Measurements from ENCODE around the gene PKN1. TPM values are rescaled to one million over a fixed set of nuclear protein-coding genes. Genes with fewer than 3 reads are reported as not detected.
A peak's percentile ranks its signal among the peaks of the same experiment; 100 is the strongest.

PKN1 gene
- total RNA-seq, 4 donors from 2014 or later, result 73.9 to 150 (median 118) TPM

GRCh38 chr19:14477418-14478112, 44.5 kb downstream of the PKN1 start:
- 55 to 63% methylated on average over 10 of the region's 10 CpGs for WGBS, 2 donors
- Histone ChIP-seq H3K27me3 (peaks cover 0 to 30% of the 10 kb centered on the region in 2 donors), H3K27ac (peak overlapping the region in 2 of 4 donors; percentile 33 to 67), H3K36me3 (peaks cover 0 to 55% (median 4%) of the 10 kb centered on the region in 3 donors), H3K9me3 (no peaks in the 10 kb centered on the region), H3K4me3 (no peak overlapping the region), H3K4me1 (peaks cover 0 to 56% (median 20%) of the 10 kb centered on the region in 4 donors)
- DNase-seq (ENCODE audit: low spot score in 2 of 2), result no peak
- TF ChIP-seq POLR2A (IDR thresholded peaks at IDR 0.05), result no peak
- TF ChIP-seq CTCF (IDR thresholded peaks at IDR 0.05), result no peak
- TF ChIP-seq EP300 (IDR thresholded peaks at IDR 0.05), result no peak

DNA sequence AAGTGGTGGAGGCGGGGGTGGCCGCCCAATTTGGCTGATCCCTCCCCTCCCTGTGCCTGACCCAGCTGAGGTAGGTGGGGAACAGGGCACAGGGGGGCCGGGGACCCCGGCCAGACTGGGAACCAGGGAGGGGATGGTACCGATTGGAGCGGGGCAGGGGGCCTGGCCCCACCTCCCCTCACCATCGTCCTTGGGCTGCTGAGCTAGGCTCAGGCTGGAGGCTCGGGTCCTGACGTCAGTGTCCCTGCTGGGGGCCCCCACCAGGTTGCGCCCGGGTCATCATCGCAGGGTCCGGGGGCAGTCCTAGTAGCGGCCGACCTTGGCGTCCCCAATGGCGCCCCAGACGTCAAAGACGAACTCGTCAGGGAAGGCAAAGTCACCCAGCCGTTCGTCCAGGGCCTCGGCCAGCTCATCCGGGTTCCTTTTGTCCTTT, 45.0 kb downstream of the PKN1 start:
- Histone ChIP-seq H3K36me3 (peaks cover 0 to 61% (median 4%) of the 10 kb centered on the region in 3 donors), H3K4me1 (peaks cover 0 to 50% (median 17%) of the 10 kb centered on the region in 4 donors)
- 72% methylated on average over 22 to 24 of the region's 24 CpGs for WGBS, 2 donors

GRCh38 chr19:14479309-14479974, 46.3 kb downstream of the PKN1 start:
- H3K27me3 ChIP-seq, result peaks cover 0 to 18% of the 10 kb centered on the region in 2 donors
- DNase-seq (ENCODE audit: low spot score in 2 of 2), result no peak
- peak overlapping the region in 1 of 4 donors; percentile 26 for H3K27ac ChIP-seq
- H3K4me1 ChIP-seq, result peaks cover 0 to 38% (median 11%) of the 10 kb centered on the region in 4 donors
- peaks cover 0 to 74% (median 4%) of the 10 kb centered on the region in 3 donors for H3K36me3 ChIP-seq
- WGBS, 2 donors, result 89 to 90% methylated on average over 14 of the region's 14 CpGs
- TF ChIP-seq EP300 (IDR thresholded peaks at IDR 0.05), result no peak
- no peak for TF ChIP-seq CTCF (IDR thresholded peaks at IDR 0.05)
- TF ChIP-seq POLR2A (IDR thresholded peaks at IDR 0.05), result no peak
- H3K9me3 ChIP-seq, result no peaks in the 10 kb centered on the region
- no peak overlapping the region for H3K4me3 ChIP-seq

More for the DNA sequence above, 45.0 kb downstream of the PKN1 start:
- TF ChIP-seq EP300 (IDR thresholded peaks at IDR 0.05) (no peak), POLR2A (IDR thresholded peaks at IDR 0.05) (no peak), CTCF (IDR thresholded peaks at IDR 0.05) (no peak)
- H3K9me3 ChIP-seq, result no peaks in the 10 kb centered on the region
- H3K27me3 ChIP-seq, result peaks cover 0 to 25% of the 10 kb centered on the region in 2 donors
- peak overlapping the region in 2 of 4 donors; percentile 33 to 67 for H3K27ac ChIP-seq
- no peak for DNase-seq (ENCODE audit: low spot score in 2 of 2)
- H3K4me3 ChIP-seq, result no peak overlapping the region

GRCh38 chr19:14479975-14480699, 47.0 kb downstream of the PKN1 start:
- H3K4me3 ChIP-seq, result no peak overlapping the region
- TF ChIP-seq CTCF (IDR thresholded peaks at IDR 0.05), result peak; percentile 71 to 86 (median 85)
- TF ChIP-seq POLR2A (IDR thresholded peaks at IDR 0.05), result no peak
- DNase-seq (ENCODE audit: low spot score in 2 of 2), result no peak
- peaks cover 0 to 11% of the 10 kb centered on the region in 2 donors for H3K27me3 ChIP-seq
- 51 to 62% methylated on average over 32 to 42 of the region's 43 CpGs for WGBS, 2 donors
- H3K9me3 ChIP-seq, result no peaks in the 10 kb centered on the region
- peak overlapping the region in 1 of 4 donors; percentile 26 for H3K27ac ChIP-seq
- H3K36me3 ChIP-seq, result peaks cover 0 to 81% (median 4%) of the 10 kb centered on the region in 3 donors
- peaks cover 0 to 31% (median 6%) of the 10 kb centered on the region in 4 donors for H3K4me1 ChIP-seq

All from tibial nerve (tissue), 4 donors.